Measurements from ENCODE around the gene PDIA4.

- no peak for TF ChIP-seq CTCF (IDR thresholded peaks at IDR 0.05)
- TF ChIP-seq POLR2A (IDR thresholded peaks at IDR 0.05) = no peak
- no peak for TF ChIP-seq EP300 (IDR thresholded peaks at IDR 0.05)
Measured at GRCh38 chr7:148978091-148978490, 50.2 kb downstream of the PDIA4 start.
